CD4-positive, alpha-beta T cell (primary cell): ENCODE measurements around the gene CD83. TPM values are rescaled to one million over a fixed set of nuclear protein-coding genes. Genes with fewer than 3 reads are reported as not detected.

Source experiments
- ATAC-seq: fragments of 200-7000 bp; cut with Tn5 transposase; one replicate; pipeline ENCODE4 v1.10.0; 2022; ENCODE audit warnings: mild to moderate bottlenecking; ENCODE audit not compliant: poor library complexity
- CTCF ChIA-PET: fragments of 350-600 bp; sonication (Branson Sonifier 250); formaldehyde crosslinking; loops from one replicate; lab custom pipeline; 2021; ENCODE audit warnings: antibody characterized with exemption, inconsistent platforms; lab: Charles Lee
- POLR2A ChIA-PET: fragments of 350-600 bp; sonication (Branson Sonifier 250); formaldehyde crosslinking; loops from one replicate; lab custom pipeline; 2021; ENCODE audit warnings: antibody characterized with exemption, inconsistent platforms; lab: Charles Lee
- DNase-seq, 14 experiments: peaks; one replicate each; pipeline ENCODE4 v3.0.0-alpha.2; 2013 to 2020; ENCODE audit warnings: mixed read lengths in 2 of 14
- H3K27ac ChIP-seq, 2 donors: one replicate each; pipeline versions ENCODE4 v1.5.1 to v1.7.0; 2013; ENCODE audit warnings: low read length in 2 of 2, low read depth in 1 of 2, mild to moderate bottlenecking in 1 of 2
- H3K27me3 ChIP-seq, 2 experiments: 1 replicate in 1 of 2; 2 replicates in 1 of 2; pipeline versions ENCODE4 v1.6.1 to v1.7.0; 2013; ENCODE audit warnings: low read length in 2 of 2, control low read depth in 1 of 2, mild to moderate bottlenecking in 1 of 2, moderate library complexity in 1 of 2; ENCODE audit not compliant: insufficient read depth in 2 of 2, control insufficient read depth in 1 of 2
- H3K36me3 ChIP-seq: one replicate; pipeline ENCODE4 v1.6.1; 2013; ENCODE audit warnings: low read length, control low read depth; ENCODE audit not compliant: insufficient read depth
- H3K4me1 ChIP-seq: one replicate; pipeline ENCODE4 v1.6.1; 2013; ENCODE audit warnings: low read length, control low read depth; ENCODE audit not compliant: insufficient read depth
- H3K4me3 ChIP-seq: one replicate; pipeline ENCODE4 v1.5.1; 2013; ENCODE audit warnings: mild to moderate bottlenecking, low read length, moderate library complexity
- H3K9me3 ChIP-seq, 2 experiments: 1 replicate in 1 of 2; 2 replicates in 1 of 2; pipeline versions ENCODE4 v1.6.1 to v1.7.0; 2013; ENCODE audit warnings: low read length in 2 of 2, mild to moderate bottlenecking in 2 of 2, control low read depth in 1 of 2, moderate library complexity in 1 of 2; ENCODE audit not compliant: control insufficient read depth in 1 of 2, insufficient read depth in 1 of 2
- H3K27ac Mint-ChIP-seq: one replicate; pipeline ENCODE4 v1.8.0; 2020; ENCODE audit warnings: mixed read lengths
- H3K27me3 Mint-ChIP-seq: one replicate; pipeline ENCODE4 v1.8.0; 2021; ENCODE audit warnings: mixed read lengths
- H3K36me3 Mint-ChIP-seq: one replicate; pipeline ENCODE4 v1.8.0; 2021; ENCODE audit warnings: low read depth, mixed read lengths
- H3K4me1 Mint-ChIP-seq: one replicate; pipeline ENCODE4 v1.8.0; 2021; ENCODE audit warnings: low read depth, mixed read lengths
- H3K4me3 Mint-ChIP-seq: one replicate; pipeline ENCODE4 v1.8.0; 2020; ENCODE audit warnings: mild to moderate bottlenecking, mixed read lengths
- H3K9me3 Mint-ChIP-seq: one replicate; pipeline ENCODE4 v1.8.0; 2020; ENCODE audit warnings: mixed read lengths
- CTCF ChIP-seq: fragments of 200-600 bp; IDR thresholded peaks from one replicate; pipeline ENCODE4 v1.8.0; 2022; ENCODE audit warnings: antibody characterized with exemption, mild to moderate bottlenecking
- intact Hi-C, 2 experiments: fragments of 100-400 bp; cut with DNase I in 1 of 2; cut with micrococcal nuclease in 1 of 2; formaldehyde crosslinking; loops; one replicate each; pipeline versions ENCODE4 v1.15.1 to v1.9.0; 2023 to 2025; cut with DNase I, micrococcal nuclease
- total RNA-seq, 174 experiments: library from RNA in 2 of 174; stranded (reverse) in 2 of 174; gene quantifications; one replicate each; pipeline ENCODE4 v1.2.3 and lab custom pipeline; 2021 to 2026

Gene CD83
- total RNA-seq, 2 experiments from 2014 or later: 35.3 to 36.4 TPM

GRCh38 chr6:14118091-14118439 lies 493 bp downstream of the CD83 start:
- intact Hi-C loops: loop anchor here in 1 of 2 experiments (5.0 to 10.0 kb wide), 7 partner anchors 94 to 1544 kb away; partner anchors contain the start of genes DTNBP1, GFOD1, JARID2 and NOL7
- no peaks in the 10 kb centered on the region for H3K9me3 Mint-ChIP-seq
- peak overlapping the region; percentile 94 for H3K27ac Mint-ChIP-seq
- H3K27me3 Mint-ChIP-seq: no peaks in the 10 kb centered on the region
- Histone ChIP-seq H3K4me1 (peaks cover 22% of the 10 kb centered on the region), H3K27me3 (no peaks in the 10 kb centered on the region), H3K4me3 (peak overlapping the region; percentile 98), H3K36me3 (peaks cover 8% of the 10 kb centered on the region), H3K9me3 (no peaks in the 10 kb centered on the region), H3K27ac (peak overlapping the region; percentile 58 to 76)
- ATAC-seq: no peak
- peak overlapping the region; percentile 96 for H3K4me3 Mint-ChIP-seq
- H3K4me1 Mint-ChIP-seq: peaks cover 48% of the 10 kb centered on the region
- ChIA-PET CTCF (interaction anchor here (0.8 kb wide), 1 partner anchor 51 kb away, joined by 3 read pairs; no protein-coding TSS in a partner anchor), POLR2A (interaction anchor here (0.6 to 3.8 kb wide), 5 partner anchors 9 to 544 kb away, joined by 3 to 14 read pairs (median 5); partner anchors contain the start of gene SIRT5)
- DNase-seq: peak in 1 of 14 experiments; percentile 39
- no peak for TF ChIP-seq CTCF
- H3K36me3 Mint-ChIP-seq: peaks cover 26% of the 10 kb centered on the region

- CTCF ChIA-PET: interaction anchor here (0.8 kb wide), 1 partner anchor 52 kb away, joined by 3 read pairs; no protein-coding TSS in a partner anchor
- Mint-ChIP-seq H3K36me3 (peaks cover 26% of the 10 kb centered on the region), H3K4me3 (peak overlapping the region; percentile 96), H3K27me3 (no peaks in the 10 kb centered on the region), H3K4me1 (peaks cover 50% of the 10 kb centered on the region), H3K27ac (peak overlapping the region; percentile 94), H3K9me3 (no peaks in the 10 kb centered on the region)
- peaks cover 26% of the 10 kb centered on the region for H3K4me1 ChIP-seq
- H3K36me3 ChIP-seq: peaks cover 8% of the 10 kb centered on the region
- no peaks in the 10 kb centered on the region for H3K9me3 ChIP-seq
- H3K4me3 ChIP-seq: peak overlapping the region; percentile 98
- ATAC-seq: no peak
- intact Hi-C loops: loop anchor here in 1 of 2 experiments (5.0 to 10.0 kb wide), 7 partner anchors 94 to 1544 kb away; partner anchors contain the start of genes DTNBP1, GFOD1, JARID2 and NOL7
- H3K27ac ChIP-seq: peak overlapping the region; percentile 58 to 76
- POLR2A ChIA-PET: interaction anchor here (1.4 to 3.8 kb wide), 2 partner anchors 44 to 52 kb away, joined by 6 to 14 read pairs; no protein-coding TSS in a partner anchor
- H3K27me3 ChIP-seq: no peaks in the 10 kb centered on the region
- TF ChIP-seq CTCF: no peak
- peak in 2 of 14 experiments; percentile 35 to 36 for DNase-seq
These were observed 874 bp downstream of the CD83 start for GRCh38 chr6:14118446-14118845.

GRCh38 chr6:14119784-14120183 lies 2.2 kb downstream of the CD83 start:
- Mint-ChIP-seq H3K27me3 (no peaks in the 10 kb centered on the region), H3K4me3 (peak overlapping the region; percentile 61), H3K4me1 (peaks cover 56% of the 10 kb centered on the region), H3K27ac (no peak overlapping the region), H3K9me3 (no peaks in the 10 kb centered on the region), H3K36me3 (peaks cover 26% of the 10 kb centered on the region)
- Histone ChIP-seq H3K36me3 (peaks cover 8% of the 10 kb centered on the region), H3K27me3 (no peaks in the 10 kb centered on the region), H3K9me3 (no peaks in the 10 kb centered on the region), H3K4me1 (peaks cover 27% of the 10 kb centered on the region), H3K27ac (no peak overlapping the region), H3K4me3 (no peak overlapping the region)
- intact Hi-C loops: loop anchor here (5.0 to 10.0 kb wide), 8 partner anchors 93 to 1543 kb away; partner anchors contain the start of genes DTNBP1 (in 1 of the 2), GFOD1 (in 1 of the 2), JARID2 (in 1 of the 2) and NOL7 (in 1 of the 2)
- DNase-seq: no peak
- POLR2A ChIA-PET: interaction anchor here (1.1 kb wide), 1 partner anchor 43 kb away, joined by 3 read pairs; no protein-coding TSS in a partner anchor
- no peak for TF ChIP-seq CTCF
- no peak for ATAC-seq
- CTCF ChIA-PET: no interaction called here
